ENCODE results near the gene SOX21. TPM values are rescaled to one million over a fixed set of nuclear protein-coding genes. Genes with fewer than 3 reads are reported as not detected.

SOX21 gene
- total RNA-seq, 2 experiments from 2014 or later = not detected

GRCh38 chr13:94664889-94665288 is 47.5 kb downstream of the SOX21 start:
- ATAC-seq (ENCODE audit: poor library complexity) (no peak), DNase-seq (no peak)
- Mint-ChIP-seq H3K4me3 (no peak overlapping the region), H3K9me3 (no peaks in the 10 kb centered on the region), H3K4me1 (ENCODE audit: low read depth) (peaks cover 14% of the 10 kb centered on the region), H3K27ac (no peak overlapping the region), H3K36me3 (ENCODE audit: low read depth) (no peaks in the 10 kb centered on the region), H3K27me3 (peaks cover 27% of the 10 kb centered on the region)
- H3K4me1 ChIP-seq (ENCODE audit: insufficient read depth, low read length) = no peaks in the 10 kb centered on the region
- POLR2A ChIA-PET = no interaction called here
- TF ChIP-seq CTCF (IDR thresholded peaks at IDR 0.05) = no peak
- H3K27ac ChIP-seq (ENCODE audit: low read depth in 1 of 2, low read length in 2 of 2) = no peak overlapping the region
- CTCF ChIA-PET = no interaction called here
- H3K36me3 ChIP-seq (ENCODE audit: insufficient read depth, low read length) = no peaks in the 10 kb centered on the region
- no peaks in the 10 kb centered on the region for H3K27me3 ChIP-seq (ENCODE audit: control insufficient read depth in 1 of 2, insufficient read depth in 2 of 2, low read length in 2 of 2)
- intact Hi-C loops (cut with DNase I, micrococcal nuclease) = no loop called here
- H3K9me3 ChIP-seq (ENCODE audit: control insufficient read depth in 1 of 2, insufficient read depth in 1 of 2, low read length in 2 of 2) = no peaks in the 10 kb centered on the region
- H3K4me3 ChIP-seq (ENCODE audit: low read length) = no peak overlapping the region

- intact Hi-C loops (cut with DNase I, micrococcal nuclease) = no loop called here
- H3K9me3 Mint-ChIP-seq = no peaks in the 10 kb centered on the region
- H3K27me3 ChIP-seq (ENCODE audit: control insufficient read depth in 1 of 2, insufficient read depth in 2 of 2, low read length in 2 of 2) = no peaks in the 10 kb centered on the region
- H3K4me3 Mint-ChIP-seq = no peak overlapping the region
- TF ChIP-seq CTCF (IDR thresholded peaks at IDR 0.05) = no peak
- ChIA-PET CTCF (interaction anchor here (0.9 kb wide), 1 partner anchor 9 kb away, joined by 3 read pairs; no protein-coding TSS in a partner anchor), POLR2A (no interaction called here)
- H3K36me3 Mint-ChIP-seq (ENCODE audit: low read depth) = no peaks in the 10 kb centered on the region
- DNase-seq (no peak), ATAC-seq (ENCODE audit: poor library complexity) (no peak)
- no peaks in the 10 kb centered on the region for H3K36me3 ChIP-seq (ENCODE audit: insufficient read depth, low read length)
- peaks cover 27% of the 10 kb centered on the region for H3K27me3 Mint-ChIP-seq
- peaks cover 12% of the 10 kb centered on the region for H3K4me1 Mint-ChIP-seq (ENCODE audit: low read depth)
- H3K4me3 ChIP-seq (ENCODE audit: low read length) = no peak overlapping the region
- no peaks in the 10 kb centered on the region for H3K4me1 ChIP-seq (ENCODE audit: insufficient read depth, low read length)
- H3K27ac Mint-ChIP-seq = no peak overlapping the region
- no peaks in the 10 kb centered on the region for H3K9me3 ChIP-seq (ENCODE audit: control insufficient read depth in 1 of 2, insufficient read depth in 1 of 2, low read length in 2 of 2)
- H3K27ac ChIP-seq (ENCODE audit: low read depth in 1 of 2, low read length in 2 of 2) = no peak overlapping the region
Measured at GRCh38 chr13:94662274-94662945, 49.9 kb downstream of the SOX21 start.

GRCh38 chr13:94661406-94661805 is 50.9 kb downstream of the SOX21 start:
- Histone ChIP-seq H3K27me3 (ENCODE audit: control insufficient read depth in 1 of 2, insufficient read depth in 2 of 2, low read length in 2 of 2) (no peaks in the 10 kb centered on the region), H3K4me3 (ENCODE audit: low read length) (no peak overlapping the region), H3K27ac (ENCODE audit: low read depth in 1 of 2, low read length in 2 of 2) (no peak overlapping the region), H3K4me1 (ENCODE audit: insufficient read depth, low read length) (no peaks in the 10 kb centered on the region), H3K36me3 (ENCODE audit: insufficient read depth, low read length) (no peaks in the 10 kb centered on the region), H3K9me3 (ENCODE audit: control insufficient read depth in 1 of 2, insufficient read depth in 1 of 2, low read length in 2 of 2) (no peaks in the 10 kb centered on the region)
- no peak overlapping the region for H3K27ac Mint-ChIP-seq
- intact Hi-C loops (cut with DNase I, micrococcal nuclease) = no loop called here
- no peak for TF ChIP-seq CTCF (IDR thresholded peaks at IDR 0.05)
- no peaks in the 10 kb centered on the region for H3K36me3 Mint-ChIP-seq (ENCODE audit: low read depth)
- H3K4me3 Mint-ChIP-seq = no peak overlapping the region
- ChIA-PET POLR2A (interaction anchor here (0.7 kb wide), 1 partner anchor 748 kb away, joined by 3 read pairs; no protein-coding TSS in a partner anchor), CTCF (interaction anchor here (0.9 kb wide), 1 partner anchor 10 kb away, joined by 3 read pairs; no protein-coding TSS in a partner anchor)
- H3K9me3 Mint-ChIP-seq = no peaks in the 10 kb centered on the region
- ATAC-seq (ENCODE audit: poor library complexity) = no peak
- H3K27me3 Mint-ChIP-seq = peaks cover 27% of the 10 kb centered on the region
- DNase-seq = no peak
- H3K4me1 Mint-ChIP-seq (ENCODE audit: low read depth) = peaks cover 7% of the 10 kb centered on the region
